ENCODE measurements around the gene OR2M5. TPM values are rescaled to one million over a fixed set of nuclear protein-coding genes. Genes with fewer than 3 reads are reported as not detected.

Gene OR2M5, protein sequence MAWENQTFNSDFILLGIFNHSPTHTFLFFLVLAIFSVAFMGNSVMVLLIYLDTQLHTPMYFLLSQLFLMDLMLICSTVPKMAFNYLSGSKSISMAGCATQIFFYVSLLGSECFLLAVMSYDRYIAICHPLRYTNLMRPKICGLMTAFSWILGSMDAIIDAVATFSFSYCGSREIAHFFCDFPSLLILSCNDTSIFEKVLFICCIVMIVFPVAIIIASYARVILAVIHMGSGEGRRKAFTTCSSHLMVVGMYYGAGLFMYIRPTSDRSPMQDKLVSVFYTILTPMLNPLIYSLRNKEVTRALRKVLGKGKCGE
- total RNA-seq (2014; rRNA removed; shearing (Covaris generic); ENCODE audit: low replicate concordance): not detected in 2 replicates

DNA sequence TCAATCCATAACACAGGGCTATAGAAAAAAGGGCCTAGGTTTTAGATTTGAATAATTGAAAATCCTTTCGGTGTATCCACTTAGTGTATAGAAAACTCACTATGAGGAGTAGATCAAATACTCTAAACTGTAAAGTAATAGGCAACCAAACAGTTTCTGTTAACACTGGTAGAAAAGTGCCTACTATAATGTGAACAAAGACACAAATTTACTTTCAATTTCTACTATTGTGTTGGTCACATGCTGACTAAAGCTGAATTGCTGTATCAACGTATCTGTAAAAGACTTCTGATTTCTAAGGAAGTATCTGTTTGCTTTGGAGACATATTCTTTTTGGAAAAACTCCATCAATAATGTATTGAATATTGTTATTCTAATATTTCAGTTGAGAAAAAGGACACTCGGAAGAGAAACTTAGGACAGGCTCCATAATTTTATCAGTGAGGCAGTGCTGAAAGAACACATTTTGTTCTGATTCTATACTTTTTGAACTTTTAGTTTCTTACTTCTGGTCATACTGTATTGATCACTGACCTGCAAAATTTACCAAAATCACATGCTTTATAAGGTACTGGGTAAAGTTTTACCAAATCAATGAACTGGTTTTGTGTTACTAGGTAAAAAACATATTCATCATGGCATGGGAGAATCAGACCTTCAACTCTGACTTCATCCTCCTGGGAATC, at the start of gene OR2M5:
OR2M5 (plus strand) TSS at position 636 of the 686 bp plus-strand sequence; CDS start at position 636, 0 bp downstream.
- in situ Hi-C loops (cut with HindIII; ENCODE audit: low pct_unique_long_range_greater_than_20kb, low sequenced_read_pairs): no loop called here
- DNase-seq (ENCODE audit: low read depth): no peak

GRCh38 chr1:248098529-248098928, 46.4 kb upstream of the OR2M5 start:
- in situ Hi-C loops (cut with HindIII; ENCODE audit: low pct_unique_long_range_greater_than_20kb, low sequenced_read_pairs): no loop called here
- no peak for DNase-seq (ENCODE audit: low read depth)

DNA sequence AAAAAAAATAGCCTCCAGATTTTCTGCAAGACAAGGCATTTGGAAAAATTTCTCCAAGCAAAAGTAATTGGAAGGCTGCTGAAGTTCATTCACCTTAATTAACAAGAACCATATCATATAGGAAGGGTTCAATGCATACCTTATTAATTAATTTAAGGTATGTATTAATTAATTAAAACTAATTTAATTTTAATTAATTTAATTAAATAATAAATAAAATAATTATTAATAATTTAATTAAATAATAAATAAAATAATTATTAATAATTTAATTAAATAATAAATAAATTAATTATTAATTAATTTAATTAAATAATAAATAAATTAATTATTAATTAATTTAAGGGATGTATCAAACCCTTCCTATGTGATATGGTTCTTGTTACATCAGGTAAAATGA, 42.1 kb upstream of the OR2M5 start:
- no peak for DNase-seq (ENCODE audit: low read depth)
- in situ Hi-C loops (cut with HindIII; ENCODE audit: low pct_unique_long_range_greater_than_20kb, low sequenced_read_pairs): no loop called here

GRCh38 chr1:248111157-248111556, 33.8 kb upstream of the OR2M5 start:
- in situ Hi-C loops (cut with HindIII; ENCODE audit: low pct_unique_long_range_greater_than_20kb, low sequenced_read_pairs): no loop called here
- peak; percentile 1 for DNase-seq (ENCODE audit: low read depth)

- no peak for DNase-seq (ENCODE audit: low read depth)
- in situ Hi-C loops (cut with HindIII; ENCODE audit: low pct_unique_long_range_greater_than_20kb, low sequenced_read_pairs): no loop called here
These were observed 30.1 kb upstream of the OR2M5 start for GRCh38 chr1:248114890-248115289.

DNA sequence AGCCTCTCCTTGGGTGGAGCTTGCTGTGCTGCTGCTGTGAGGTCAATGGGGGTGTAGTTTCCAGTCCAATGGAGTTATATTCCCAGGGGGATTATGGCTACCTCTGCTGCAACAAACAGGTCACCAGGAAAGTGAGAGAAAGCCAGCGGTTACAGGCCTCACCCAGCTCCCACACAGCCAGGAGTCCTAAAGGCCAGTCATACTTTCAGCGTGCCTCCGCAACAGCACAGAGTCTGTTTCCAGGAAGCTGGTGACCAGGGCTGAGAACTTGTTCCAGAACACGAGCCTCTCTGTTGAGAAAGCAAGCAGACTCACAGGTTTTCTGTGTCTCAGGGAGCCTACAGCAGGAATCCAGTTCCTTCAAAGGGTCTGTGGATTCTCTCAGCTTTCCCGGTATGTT, 17.3 kb upstream of the OR2M5 start:
- in situ Hi-C loops (cut with HindIII; ENCODE audit: low pct_unique_long_range_greater_than_20kb, low sequenced_read_pairs): no loop called here

GRCh38 chr1:248136811-248137210, 8.1 kb upstream of the OR2M5 start:
- in situ Hi-C loops (cut with HindIII; ENCODE audit: low pct_unique_long_range_greater_than_20kb, low sequenced_read_pairs): no loop called here
- no peak for DNase-seq (ENCODE audit: low read depth)

More for the DNA sequence above, 17.3 kb upstream of the OR2M5 start:
- DNase-seq (ENCODE audit: low read depth): no peak

DNA sequence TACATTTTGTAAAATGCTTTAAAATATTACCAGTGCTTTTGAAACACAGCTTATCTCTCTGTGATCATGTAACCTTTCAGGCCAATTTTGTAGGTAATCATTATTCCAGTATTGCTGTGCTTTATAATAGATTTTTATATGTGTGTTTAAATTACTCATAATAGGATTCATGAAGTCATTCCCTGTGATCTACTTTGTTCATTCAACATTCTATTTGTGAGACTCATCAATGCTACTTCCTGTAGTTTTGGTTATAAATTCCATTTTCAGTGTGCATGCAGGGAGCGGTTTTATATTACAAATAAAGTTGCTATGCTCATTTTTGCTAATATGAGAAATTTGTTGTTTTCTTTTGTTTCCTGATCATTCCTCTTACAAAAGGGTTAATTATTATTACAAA, 4.1 kb upstream of the OR2M5 start:
- in situ Hi-C loops (cut with HindIII; ENCODE audit: low pct_unique_long_range_greater_than_20kb, low sequenced_read_pairs): no loop called here
- DNase-seq (ENCODE audit: low read depth): no peak

DNA sequence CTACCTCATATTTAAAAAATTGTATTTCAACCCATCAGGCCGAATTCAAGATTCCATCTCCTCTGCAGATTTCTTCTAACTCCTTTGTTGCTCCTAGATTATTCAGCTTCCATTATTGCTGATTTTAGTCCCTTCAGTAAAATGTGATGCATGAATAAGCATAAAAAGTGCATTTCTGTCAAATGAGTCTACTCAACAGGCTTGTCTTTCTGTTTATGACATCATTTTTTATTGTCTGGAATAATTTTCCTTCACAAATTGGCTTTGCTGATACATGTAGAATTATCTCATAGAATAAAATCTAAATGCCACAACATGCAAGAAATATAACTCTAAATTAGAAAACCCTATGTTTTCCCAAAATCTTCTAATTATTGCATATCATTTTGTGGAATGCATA, 1.6 kb upstream of the OR2M5 start:
- DNase-seq (ENCODE audit: low read depth): no peak
- in situ Hi-C loops (cut with HindIII; ENCODE audit: low pct_unique_long_range_greater_than_20kb, low sequenced_read_pairs): no loop called here

DNA sequence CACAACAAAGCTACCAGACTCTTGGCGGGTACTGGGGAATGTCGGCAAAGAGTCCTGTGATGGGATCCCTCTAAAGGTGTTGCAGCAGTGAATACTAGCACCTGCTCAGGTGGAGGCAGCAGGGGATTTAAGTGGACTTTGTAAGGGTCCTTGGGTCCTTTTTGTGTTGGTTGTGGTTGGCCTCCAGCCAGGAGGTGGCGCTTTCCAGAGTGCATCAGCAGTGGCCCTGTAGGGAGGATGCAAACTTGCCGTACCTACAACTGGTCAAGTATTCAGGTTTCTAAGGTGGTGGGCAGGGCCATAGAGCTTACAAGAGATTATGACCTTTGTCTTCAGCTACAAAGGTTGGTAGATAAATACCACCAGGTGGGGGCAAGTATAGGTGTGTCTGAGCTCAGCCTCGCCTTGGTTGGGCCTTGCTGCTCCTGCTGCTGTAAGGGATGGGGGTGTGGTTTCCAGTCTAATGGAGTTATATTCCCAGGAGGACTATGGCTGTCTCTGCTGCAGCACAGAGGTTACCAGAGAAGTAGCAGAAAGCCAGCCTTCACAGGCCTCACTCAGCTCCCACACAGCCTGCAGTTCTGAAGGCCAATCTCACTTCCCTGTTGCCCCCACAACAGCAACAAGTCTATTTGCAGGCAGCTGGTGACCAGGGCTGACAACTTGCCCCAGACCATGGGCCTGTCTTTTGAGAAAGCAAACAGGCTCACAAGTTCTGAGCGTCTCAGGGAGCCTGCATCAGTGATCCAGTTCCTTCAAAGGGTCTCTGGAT, 7.3 kb downstream of the OR2M5 start:
- in situ Hi-C loops (cut with HindIII; ENCODE audit: low pct_unique_long_range_greater_than_20kb, low sequenced_read_pairs): no loop called here
- no peak for DNase-seq (ENCODE audit: low read depth)

DNA sequence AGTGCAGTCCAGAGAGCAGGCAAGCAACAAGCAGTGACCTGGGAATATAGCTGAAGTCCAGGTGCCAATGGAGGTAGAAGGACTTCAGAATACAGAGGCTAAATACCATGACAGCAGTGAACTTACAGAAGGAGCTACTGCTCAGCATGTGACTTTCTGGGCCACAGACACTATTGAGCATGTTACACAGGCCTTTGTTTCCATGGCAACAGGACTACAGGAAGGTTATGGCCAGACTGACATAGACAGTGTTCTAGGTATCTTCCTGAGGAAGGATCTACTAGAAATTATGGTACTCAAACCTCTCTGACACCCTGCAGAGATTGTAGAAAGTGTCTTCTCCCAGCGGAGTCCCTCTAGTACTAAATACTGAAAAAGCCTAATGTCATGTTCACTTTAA, 11.0 kb downstream of the OR2M5 start:
- DNase-seq (ENCODE audit: low read depth): no peak
- in situ Hi-C loops (cut with HindIII; ENCODE audit: low pct_unique_long_range_greater_than_20kb, low sequenced_read_pairs): no loop called here

- in situ Hi-C loops (cut with HindIII; ENCODE audit: low pct_unique_long_range_greater_than_20kb, low sequenced_read_pairs): no loop called here
- no peak for DNase-seq (ENCODE audit: low read depth)
These were observed 13.8 kb downstream of the OR2M5 start for GRCh38 chr1:248158758-248159157.

- in situ Hi-C loops (cut with HindIII; ENCODE audit: low pct_unique_long_range_greater_than_20kb, low sequenced_read_pairs): no loop called here
These were observed 19.1 kb downstream of the OR2M5 start for GRCh38 chr1:248164031-248164430.

DNA sequence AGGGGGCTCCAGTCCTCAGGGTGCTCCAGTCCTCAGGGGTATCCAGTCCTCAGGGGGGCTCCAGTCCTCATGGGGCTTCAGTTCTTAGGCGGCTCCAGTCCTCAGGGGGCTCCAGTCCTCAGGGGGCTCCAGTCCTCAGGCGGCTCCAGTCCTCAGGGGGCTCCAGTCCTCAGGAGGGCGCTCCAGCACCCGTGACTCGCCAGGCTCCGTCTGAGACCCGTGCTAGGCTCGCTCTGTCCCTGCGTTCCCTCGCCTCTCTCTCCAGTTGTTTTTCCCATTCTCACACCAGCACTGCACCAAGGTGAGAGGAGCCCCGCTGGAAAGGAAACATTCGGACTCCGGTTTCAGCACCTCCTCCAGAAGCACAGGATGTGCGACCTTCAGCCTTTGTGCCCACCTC, 20.2 kb downstream of the OR2M5 start:
- DNase-seq (ENCODE audit: low read depth): no peak
- in situ Hi-C loops (cut with HindIII; ENCODE audit: low pct_unique_long_range_greater_than_20kb, low sequenced_read_pairs): no loop called here

More at GRCh38 chr1:248164031-248164430, 19.1 kb downstream of the OR2M5 start:
- no peak for DNase-seq (ENCODE audit: low read depth)

DNA sequence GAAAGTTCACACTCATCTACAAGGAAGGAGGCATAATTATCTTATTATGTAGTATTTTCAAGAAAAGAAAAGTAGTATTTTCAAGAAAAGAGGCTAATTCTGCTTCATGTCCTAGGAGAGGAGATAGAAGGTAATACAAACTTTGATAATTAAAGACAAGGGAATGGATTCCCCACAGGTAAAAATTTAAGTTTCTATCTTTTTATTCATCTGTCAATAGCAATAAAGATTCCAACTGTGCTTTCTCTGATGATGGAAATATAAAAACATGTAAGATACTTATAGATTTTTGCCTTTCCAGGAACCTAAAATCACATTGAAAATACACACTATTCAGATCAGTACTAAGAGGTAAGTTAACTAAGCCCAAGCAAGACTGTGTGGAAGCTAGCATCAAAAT, 29.6 kb downstream of the OR2M5 start, which contains the start of gene OR2M2:
OR2M2 (plus strand) TSS at position 301 of the 400 bp plus-strand sequence. CDS start 5,165 bp downstream, outside the sequence.
- no peak for DNase-seq (ENCODE audit: low read depth)
- in situ Hi-C loops (cut with HindIII; ENCODE audit: low pct_unique_long_range_greater_than_20kb, low sequenced_read_pairs): no loop called here

DNA sequence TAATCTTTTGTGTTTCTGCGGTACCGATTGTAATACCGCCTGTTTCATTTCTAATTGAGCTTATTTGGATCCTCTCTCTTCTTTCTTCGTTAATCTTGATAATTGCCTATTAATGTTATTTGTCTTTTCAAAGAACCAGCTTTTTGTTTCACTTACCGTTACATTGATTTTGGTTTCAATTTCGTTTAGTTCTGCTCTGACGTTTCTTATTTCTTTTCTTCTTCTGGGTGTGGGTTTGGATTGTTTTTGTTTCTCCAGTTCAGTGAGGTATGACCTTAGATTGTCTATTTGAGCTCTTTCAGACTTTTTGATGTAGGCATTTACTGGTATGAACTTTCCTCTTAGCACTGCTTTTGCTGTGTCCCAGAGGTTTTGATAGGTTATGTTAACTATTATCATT, 39.0 kb downstream of the OR2M5 start:
- DNase-seq (ENCODE audit: low read depth): no peak
- in situ Hi-C loops (cut with HindIII; ENCODE audit: low pct_unique_long_range_greater_than_20kb, low sequenced_read_pairs): no loop called here

DNA sequence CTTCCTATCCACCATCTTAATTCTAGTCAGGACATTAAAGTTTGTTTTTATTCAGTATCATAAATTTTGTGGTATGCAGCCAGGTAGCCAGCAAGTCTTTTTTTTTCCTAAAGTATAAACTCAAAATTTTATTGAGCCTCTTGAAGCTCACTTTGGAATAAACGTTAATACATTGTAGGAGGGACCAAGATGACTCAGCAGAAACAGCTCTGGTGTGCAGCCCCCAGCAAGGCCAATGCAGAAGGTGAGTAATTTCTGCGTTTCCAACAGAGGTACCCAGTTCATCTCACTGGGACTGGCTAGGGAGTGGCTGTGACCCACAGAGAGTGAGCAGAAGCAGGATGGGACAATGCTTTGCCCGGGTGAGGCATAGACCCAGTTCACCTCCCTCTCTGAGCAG, 42.4 kb downstream of the OR2M5 start:
- in situ Hi-C loops (cut with HindIII; ENCODE audit: low pct_unique_long_range_greater_than_20kb, low sequenced_read_pairs): no loop called here
- no peak for DNase-seq (ENCODE audit: low read depth)

DNA sequence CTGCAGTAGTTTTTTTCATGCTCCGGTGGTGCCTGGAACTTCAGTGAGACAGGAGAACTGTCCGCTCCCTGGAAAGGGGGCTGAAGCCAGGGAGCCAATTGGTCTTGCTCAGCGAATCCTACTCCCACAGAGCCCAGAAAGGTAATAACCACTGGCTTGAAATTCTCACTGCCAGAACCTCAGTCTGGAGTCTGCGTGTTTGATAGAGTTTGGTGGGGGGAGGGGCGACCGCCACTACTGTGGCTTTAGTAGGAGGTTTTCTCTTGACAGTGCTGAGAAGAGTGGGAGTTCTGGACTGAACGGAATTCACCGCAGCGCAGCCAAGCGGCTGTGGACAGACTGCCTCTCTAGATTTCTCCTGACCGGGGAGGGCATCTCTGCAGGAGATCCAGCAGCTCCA, 44.1 kb downstream of the OR2M5 start:
- in situ Hi-C loops (cut with HindIII; ENCODE audit: low pct_unique_long_range_greater_than_20kb, low sequenced_read_pairs): no loop called here
- DNase-seq (ENCODE audit: low read depth): no peak

DNA sequence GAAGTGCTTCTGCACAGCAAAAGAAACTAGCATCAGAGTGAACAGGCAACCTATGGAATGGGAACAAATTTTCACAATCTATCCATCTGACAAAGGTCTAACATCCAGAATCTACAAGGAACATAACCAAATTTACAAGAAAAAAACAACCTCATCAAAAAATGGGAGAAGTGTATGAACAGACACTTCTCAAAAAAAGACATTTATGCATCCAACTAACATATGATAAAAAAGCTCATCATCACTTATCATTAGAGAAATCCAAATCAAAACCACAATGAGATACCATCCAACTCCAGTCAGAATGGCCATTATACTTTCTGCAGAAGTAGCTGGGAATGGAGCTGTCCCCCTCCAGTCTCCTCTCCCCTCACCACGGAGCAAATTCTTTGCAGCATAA, 49.2 kb downstream of the OR2M5 start:
- in situ Hi-C loops (cut with HindIII; ENCODE audit: low pct_unique_long_range_greater_than_20kb, low sequenced_read_pairs): no loop called here
- no peak for DNase-seq (ENCODE audit: low read depth)

Measured in Caki2 (cell line).